ENCODE data around the gene SLC9A9. TPM values are rescaled to one million over a fixed set of nuclear protein-coding genes. Genes with fewer than 3 reads are reported as not detected.
"Not testable (repeated sequence)": the region's sequence is repeated elsewhere in the genome, so short reads cannot be mapped to it uniquely, and the experiment has no call there.

Gene SLC9A9
- total RNA-seq, 1 experiment from 2014 or later, result 1.5 TPM

- DNase-seq (ENCODE audit: low read depth), result no peak
These were observed 149.5 kb downstream of the SLC9A9 start for GRCh38 chr3:143698682-143699303.

GRCh38 chr3:143697975-143698374 lies 150.3 kb downstream of the SLC9A9 start:
- DNase-seq (ENCODE audit: low read depth), result peak; percentile 66

GRCh38 chr3:143695333-143695732 lies 152.9 kb downstream of the SLC9A9 start:
- not testable (repeated sequence) for DNase-seq (ENCODE audit: low read depth)

- no peak for DNase-seq (ENCODE audit: low read depth)
These were observed 154.8 kb downstream of the SLC9A9 start for GRCh38 chr3:143693506-143693905.

GRCh38 chr3:143686638-143687197 lies 161.6 kb downstream of the SLC9A9 start:
- DNase-seq (ENCODE audit: low read depth), result no peak

- DNase-seq (ENCODE audit: low read depth), result no peak
These were observed 162.8 kb downstream of the SLC9A9 start for GRCh38 chr3:143685491-143685890.

GRCh38 chr3:143677430-143677829 lies 170.8 kb downstream of the SLC9A9 start:
- no peak for DNase-seq (ENCODE audit: low read depth)

GRCh38 chr3:143676747-143677146 lies 171.5 kb downstream of the SLC9A9 start:
- no peak for DNase-seq (ENCODE audit: low read depth)

- no peak for DNase-seq (ENCODE audit: low read depth)
These were observed 172.2 kb downstream of the SLC9A9 start for GRCh38 chr3:143676021-143676420.

- peak; percentile 77 for DNase-seq (ENCODE audit: low read depth)
These were observed 173.9 kb downstream of the SLC9A9 start for GRCh38 chr3:143674100-143674968.

GRCh38 chr3:143672396-143673165 lies 175.7 kb downstream of the SLC9A9 start:
- DNase-seq (ENCODE audit: low read depth), result no peak

- DNase-seq (ENCODE audit: low read depth), result peak; percentile 18
These were observed 176.6 kb downstream of the SLC9A9 start for GRCh38 chr3:143671626-143672025.

- no peak for DNase-seq (ENCODE audit: low read depth)
These were observed 179.1 kb downstream of the SLC9A9 start for GRCh38 chr3:143668924-143669790.

- no peak for DNase-seq (ENCODE audit: low read depth)
These were observed 179.9 kb downstream of the SLC9A9 start for GRCh38 chr3:143668385-143668784.

- DNase-seq (ENCODE audit: low read depth), result no peak
These were observed 186.6 kb downstream of the SLC9A9 start for GRCh38 chr3:143661677-143662076.

GRCh38 chr3:143658861-143659260 lies 189.4 kb downstream of the SLC9A9 start:
- no peak for DNase-seq (ENCODE audit: low read depth)

GRCh38 chr3:143658116-143658515 lies 190.2 kb downstream of the SLC9A9 start:
- DNase-seq (ENCODE audit: low read depth), result no peak

- no peak for DNase-seq (ENCODE audit: low read depth)
These were observed 190.9 kb downstream of the SLC9A9 start for GRCh38 chr3:143657391-143657790.

GRCh38 chr3:143654906-143655305 lies 193.4 kb downstream of the SLC9A9 start:
- DNase-seq (ENCODE audit: low read depth), result peak; percentile 35

GRCh38 chr3:143653935-143654334 lies 194.3 kb downstream of the SLC9A9 start:
- no peak for DNase-seq (ENCODE audit: low read depth)

- no peak for DNase-seq (ENCODE audit: low read depth)
These were observed 194.8 kb downstream of the SLC9A9 start for GRCh38 chr3:143653493-143653892.
